Neural cell (in vitro differentiated cells): ENCODE results near the gene INTU. TPM values are rescaled to one million over a fixed set of nuclear protein-coding genes. Genes with fewer than 3 reads are reported as not detected.

Experiments
- H2AFZ ChIP-seq: fragments of 200-600, 300-800 bp; sonication (generic), shearing (Covaris generic); 2 replicates; pipeline ENCODE4 v1.6.0; 2014; ENCODE audit warnings: low read depth, mild to moderate bottlenecking, antibody characterized with exemption, low read length, moderate library complexity
- H3F3A ChIP-seq: fragments of 200-600 bp; shearing (Covaris generic); 2 replicates; pipeline ENCODE4 v1.6.1; 2016; ENCODE audit warnings: mild to moderate bottlenecking, moderate library complexity, mixed read lengths, antibody characterized with exemption, low read length; ENCODE audit not compliant: insufficient read depth, poor library complexity, severe bottlenecking
- H3K27ac ChIP-seq: fragments of 200-600, 300-800 bp; sonication (generic), shearing (Covaris generic); 2 replicates; pipeline ENCODE4 v1.5.1; 2014; ENCODE audit warnings: mild to moderate bottlenecking, low read length, moderate library complexity
- H3K27me3 ChIP-seq: fragments of 300-800, 200-600 bp; sonication (generic), shearing (Covaris generic); 2 replicates; pipeline ENCODE4 v1.6.0; 2014; ENCODE audit warnings: mild to moderate bottlenecking, low read depth, low read length, moderate library complexity; ENCODE audit not compliant: insufficient read depth
- H3K36me3 ChIP-seq: fragments of 300-800, 200-600 bp; sonication (generic), shearing (Covaris generic); 2 replicates; pipeline ENCODE4 v1.5.1; 2014; ENCODE audit warnings: mild to moderate bottlenecking, antibody characterized with exemption, low read length, moderate library complexity; ENCODE audit not compliant: insufficient read depth
- H3K4me2 ChIP-seq: fragments of 300-800, 200-600 bp; sonication (generic), shearing (Covaris generic); 2 replicates; pipeline ENCODE4 v1.6.0; 2014; ENCODE audit warnings: mild to moderate bottlenecking, low read length
- H3K4me3 ChIP-seq: fragments of 300-800, 200-600 bp; sonication (generic), shearing (Covaris generic); 2 replicates; pipeline ENCODE4 v1.5.1; 2014; ENCODE audit warnings: mild to moderate bottlenecking, low read length, moderate library complexity
- H3K79me2 ChIP-seq: fragments of 200-600 bp; shearing (Covaris generic); replicated peaks from 2 replicates; pipeline ENCODE4 v1.6.0; 2014; ENCODE audit warnings: mild to moderate bottlenecking, low read length, moderate library complexity; ENCODE audit not compliant: insufficient read depth
- H3K9ac ChIP-seq: fragments of 300-800, 200-600 bp; sonication (generic), shearing (Covaris generic); 2 replicates; pipeline ENCODE4 v1.6.1; 2016; ENCODE audit warnings: mild to moderate bottlenecking, low read length, mixed read lengths
- H3K9me2 ChIP-seq: fragments of 200-600 bp; shearing (Covaris generic); 2 replicates; pipeline ENCODE4 v1.6.1; 2016; ENCODE audit warnings: mild to moderate bottlenecking, low read length, mixed read lengths; ENCODE audit not compliant: insufficient read depth
- H3K9me3 ChIP-seq: fragments of 200-600, 300-800 bp; sonication (generic), shearing (Covaris generic); 2 replicates; pipeline ENCODE4 v1.6.1; 2016; ENCODE audit warnings: mild to moderate bottlenecking, mixed run types, low read length, moderate library complexity, mixed read lengths
- H4K20me1 ChIP-seq: fragments of 200-600 bp; shearing (Covaris generic); 2 replicates; pipeline ENCODE4 v1.6.1; 2016; ENCODE audit warnings: mild to moderate bottlenecking, mixed run types; ENCODE audit not compliant: insufficient read depth
- CTCF ChIP-seq: fragments of 450-650 bp; IDR thresholded peaks from 2 replicates; pipeline ENCODE4 v1.5.1; 2014; ENCODE audit warnings: antibody characterized with exemption, mild to moderate bottlenecking, moderate library complexity; ENCODE audit not compliant: poor library complexity, severe bottlenecking
- EP300 ChIP-seq: fragments of 450-650 bp; conservative IDR thresholded peaks from 2 replicates; pipeline ENCODE4 v1.6.1; 2014; ENCODE audit warnings: antibody characterized with exemption, mild to moderate bottlenecking, moderate library complexity; ENCODE audit not compliant: poor library complexity, severe bottlenecking
- EZH2 ChIP-seq: fragments of 200-600, 300-800 bp; shearing (Covaris generic), sonication (generic); IDR thresholded peaks from 2 replicates; pipeline ENCODE4 v1.6.1; 2014; ENCODE audit warnings: antibody characterized with exemption, low read length, borderline replicate concordance, mild to moderate bottlenecking; ENCODE audit not compliant: insufficient read depth, poor library complexity, severe bottlenecking
- MXI1 ChIP-seq: fragments of 450-650 bp; conservative IDR thresholded peaks from 2 replicates; pipeline ENCODE4 v1.6.1; 2014; ENCODE audit warnings: antibody characterized with exemption, mild to moderate bottlenecking; ENCODE audit not compliant: poor library complexity, severe bottlenecking
- POLR2AphosphoS5 ChIP-seq: IDR thresholded peaks from 2 replicates; pipeline ENCODE4 v1.6.1; 2012
- RAD21 ChIP-seq: fragments of 450-650 bp; conservative IDR thresholded peaks from 2 replicates; pipeline ENCODE4 v1.6.1; 2014; ENCODE audit warnings: antibody characterized with exemption, mild to moderate bottlenecking, moderate library complexity
- REST ChIP-seq: IDR thresholded peaks from 2 replicates; pipeline ENCODE4 v1.6.1; 2012; ENCODE audit warnings: borderline replicate concordance
- SMC3 ChIP-seq: fragments of 450-650 bp; conservative IDR thresholded peaks from 2 replicates; pipeline ENCODE4 v1.6.1; 2014; ENCODE audit warnings: antibody characterized with exemption, mild to moderate bottlenecking, moderate library complexity; ENCODE audit not compliant: poor library complexity
- TAF1 ChIP-seq: IDR thresholded peaks from 2 replicates; pipeline ENCODE4 v1.6.1; 2012; ENCODE audit warnings: low read depth
- polyA plus RNA-seq: library from polyadenylated mRNA; depleted of rRNA; stranded (reverse); fragments of >200 nt; gene quantifications from 2 replicates; pipeline ENCODE4 v1.2.3, GENCODE V29; 2014

The INTU gene
- polyA plus RNA-seq, 1 donor from 2014 or later = 15.7 TPM

GRCh38 chr4:127685292-127685691, 52.5 kb downstream of the INTU start:
- Histone ChIP-seq H3K9me2 (no peaks in the 10 kb centered on the region), H2AFZ (no peak overlapping the region), H3K4me3 (no peak overlapping the region), H4K20me1 (no peaks in the 10 kb centered on the region), H3K27ac (no peak overlapping the region), H3K9ac (no peak overlapping the region), H3K9me3 (no peaks in the 10 kb centered on the region), H3K36me3 (no peaks in the 10 kb centered on the region), H3K79me2 (no peaks in the 10 kb centered on the region), H3K4me2 (no peak overlapping the region), H3K27me3 (no peaks in the 10 kb centered on the region), H3F3A (no peaks in the 10 kb centered on the region)
- TF ChIP-seq RAD21 (no peak), MXI1 (no peak), TAF1 (no peak), SMC3 (no peak), REST (no peak), POLR2AphosphoS5 (no peak), CTCF (no peak), EP300 (no peak), EZH2 (no peak)

- Histone ChIP-seq H4K20me1 (no peaks in the 10 kb centered on the region), H2AFZ (no peak overlapping the region), H3K9me3 (no peaks in the 10 kb centered on the region), H3F3A (no peaks in the 10 kb centered on the region), H3K9ac (no peak overlapping the region), H3K4me3 (no peak overlapping the region), H3K36me3 (no peaks in the 10 kb centered on the region), H3K4me2 (no peak overlapping the region), H3K9me2 (no peaks in the 10 kb centered on the region), H3K27me3 (no peaks in the 10 kb centered on the region), H3K27ac (no peak overlapping the region), H3K79me2 (no peaks in the 10 kb centered on the region)
- TF ChIP-seq REST = no peak
- TF ChIP-seq CTCF = no peak
- TF ChIP-seq SMC3 = no peak
- no peak for TF ChIP-seq POLR2AphosphoS5
- no peak for TF ChIP-seq TAF1
- no peak for TF ChIP-seq MXI1
- no peak for TF ChIP-seq EZH2
- no peak for TF ChIP-seq RAD21
Observed at GRCh38 chr4:127686658-127687057, 53.9 kb downstream of the INTU start.
